GM19468 (cell line): ENCODE measurements around the gene FRYL.

Experiments used
- ATAC-seq: cut with Tn5 transposase; IDR thresholded peaks from one replicate; pipeline ENCODE4 v1.9.1; 2021; ENCODE audit warnings: mild to moderate bottlenecking, moderate library complexity, moderate number of reproducible peaks; ENCODE audit not compliant: unreplicated experiment; ENCODE audit errors: extremely low read depth

FRYL gene

DNA sequence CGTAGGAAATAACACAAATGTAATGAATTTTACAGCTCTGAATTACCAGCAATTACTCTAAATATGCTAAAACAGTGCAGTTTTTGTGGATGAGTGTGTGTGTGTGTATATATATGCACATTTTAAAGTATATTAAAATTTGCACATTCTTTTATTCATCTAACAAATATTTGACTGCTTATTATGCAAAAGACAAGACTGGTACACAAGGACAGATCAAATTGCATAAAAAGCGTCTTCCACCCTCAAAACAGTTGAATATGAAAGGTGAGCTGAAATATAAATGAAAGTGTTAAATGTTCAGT lies 276.1 kb downstream of the FRYL start:
- ATAC-seq, result no peak

DNA sequence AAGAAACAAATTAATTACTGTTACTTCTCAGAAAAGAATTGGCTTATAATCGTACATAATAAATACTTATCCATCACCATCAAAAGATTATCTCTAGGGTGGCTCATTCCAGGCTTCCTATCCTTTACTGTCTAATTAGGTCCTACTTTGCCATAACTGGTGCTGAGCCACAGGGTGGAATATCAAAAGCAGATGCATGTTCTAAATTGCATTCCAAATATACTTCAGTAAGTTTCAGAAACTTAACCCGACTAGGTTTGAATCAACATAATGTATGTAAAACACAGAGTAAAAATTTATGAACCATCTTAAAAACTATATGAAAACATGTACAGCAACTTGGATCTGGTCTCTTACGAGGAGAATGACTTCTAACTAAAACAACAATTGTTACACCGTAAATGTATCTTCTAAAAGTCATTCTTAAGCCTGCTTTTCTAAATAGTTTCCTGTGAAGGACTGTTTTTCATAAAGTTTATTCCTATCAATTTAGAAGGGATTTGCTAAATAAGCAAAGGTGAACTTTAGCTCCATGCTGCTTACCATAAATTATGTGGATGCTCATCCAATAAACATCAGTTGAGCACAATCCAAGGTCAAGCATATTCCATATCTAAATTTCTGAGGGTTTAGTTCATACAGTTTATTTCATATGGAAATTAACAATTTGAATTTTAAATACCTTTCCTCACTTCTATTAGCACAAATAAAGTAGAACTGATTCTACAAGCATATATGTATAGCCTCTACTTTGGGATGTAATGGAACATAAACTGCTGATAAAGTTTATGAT lies 276.6 kb downstream of the FRYL start:
- ATAC-seq, result no peak

DNA sequence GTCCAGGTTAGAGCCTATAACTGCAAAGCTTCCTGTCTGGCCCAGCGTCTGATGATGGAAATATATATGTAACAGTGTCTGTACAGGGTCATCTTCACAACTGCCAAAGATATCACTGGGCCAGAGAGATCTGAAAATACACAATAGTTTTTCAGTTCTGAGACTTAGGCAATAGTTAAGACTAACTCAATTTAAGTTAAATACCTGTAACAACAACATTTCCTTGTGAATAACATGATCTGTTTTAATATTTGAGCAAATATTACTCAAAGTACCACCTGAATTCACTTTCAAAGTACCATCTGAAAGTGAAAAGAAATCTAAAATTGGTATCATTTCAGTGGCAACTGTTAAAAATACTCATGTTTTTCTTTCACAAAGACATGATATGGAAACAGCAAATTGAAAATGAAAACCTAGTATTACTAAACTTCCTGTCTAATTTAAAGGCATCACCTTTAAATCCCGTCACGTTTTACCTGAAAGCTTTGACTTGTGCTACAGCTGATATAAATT lies 280.5 kb downstream of the FRYL start:
- ATAC-seq, result peak; percentile 54

DNA sequence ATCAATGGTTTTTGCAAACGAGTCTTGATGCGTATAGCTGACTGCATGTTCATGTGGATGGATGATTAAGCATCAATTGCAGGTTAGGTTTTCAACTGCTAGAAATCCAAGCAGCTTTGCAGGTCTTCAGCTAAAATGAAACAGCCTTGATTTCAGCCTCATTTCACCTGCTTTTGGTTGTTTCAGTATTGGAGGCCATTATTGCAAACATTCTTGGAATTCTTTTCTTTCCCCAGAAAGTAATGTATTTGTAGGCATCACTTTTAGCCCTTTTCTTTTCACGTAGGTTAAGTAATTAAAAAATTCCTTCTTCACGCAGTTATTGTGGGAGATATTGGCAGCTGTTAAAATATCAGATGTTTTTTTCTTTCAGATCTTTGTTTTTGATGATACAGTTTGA lies 281.2 kb downstream of the FRYL start:
- ATAC-seq, result no peak

DNA sequence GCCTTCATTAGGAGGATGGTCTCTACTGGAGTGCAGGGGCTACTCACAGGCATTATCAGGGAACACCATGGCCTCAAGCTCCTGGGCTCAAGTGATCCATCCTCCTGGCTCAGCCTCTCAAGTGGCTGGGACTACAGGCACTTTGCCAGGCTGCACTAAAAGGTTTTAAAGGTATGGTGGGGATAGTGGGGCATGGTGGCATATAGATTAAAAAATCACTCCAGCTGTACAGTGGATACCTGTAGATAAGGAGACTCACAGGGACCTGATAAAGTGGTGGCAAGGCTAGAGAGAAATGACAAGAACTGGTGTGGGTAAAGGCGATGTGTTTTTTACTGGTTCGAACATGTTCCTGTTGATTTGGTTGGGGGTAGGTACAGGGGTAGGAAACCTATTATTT lies 284.1 kb downstream of the FRYL start:
- ATAC-seq, result no peak

DNA sequence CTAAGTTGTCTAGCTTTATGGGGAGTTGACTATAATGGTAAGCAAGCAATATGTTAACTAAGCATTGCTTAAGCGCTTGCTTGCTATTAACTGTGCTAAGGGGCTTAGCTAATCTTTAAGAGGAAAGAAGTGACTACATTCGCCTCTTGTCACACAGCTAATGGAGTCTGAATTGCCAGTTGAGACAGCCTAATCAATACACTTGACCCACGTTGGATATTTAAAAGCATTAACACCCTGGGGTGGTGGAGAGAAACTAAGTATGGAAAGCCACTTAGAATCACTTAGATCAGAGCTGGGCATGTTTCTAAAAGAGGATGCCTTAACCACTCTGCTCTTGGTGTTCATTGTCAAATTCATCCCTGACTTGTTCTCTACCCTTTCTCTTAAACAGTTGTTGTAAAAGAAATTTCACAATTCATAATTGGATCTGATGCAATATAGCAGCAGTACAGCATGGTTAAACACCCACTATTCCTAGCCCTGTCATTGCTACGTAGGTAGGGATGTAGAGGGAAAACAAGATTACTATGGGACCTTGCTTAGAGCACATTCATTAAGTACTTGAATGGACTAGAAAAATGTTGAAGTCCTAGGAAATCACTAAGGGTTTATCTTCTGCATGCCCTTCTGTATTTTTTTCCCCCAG lies 286.5 kb downstream of the FRYL start:
- no peak for ATAC-seq

DNA sequence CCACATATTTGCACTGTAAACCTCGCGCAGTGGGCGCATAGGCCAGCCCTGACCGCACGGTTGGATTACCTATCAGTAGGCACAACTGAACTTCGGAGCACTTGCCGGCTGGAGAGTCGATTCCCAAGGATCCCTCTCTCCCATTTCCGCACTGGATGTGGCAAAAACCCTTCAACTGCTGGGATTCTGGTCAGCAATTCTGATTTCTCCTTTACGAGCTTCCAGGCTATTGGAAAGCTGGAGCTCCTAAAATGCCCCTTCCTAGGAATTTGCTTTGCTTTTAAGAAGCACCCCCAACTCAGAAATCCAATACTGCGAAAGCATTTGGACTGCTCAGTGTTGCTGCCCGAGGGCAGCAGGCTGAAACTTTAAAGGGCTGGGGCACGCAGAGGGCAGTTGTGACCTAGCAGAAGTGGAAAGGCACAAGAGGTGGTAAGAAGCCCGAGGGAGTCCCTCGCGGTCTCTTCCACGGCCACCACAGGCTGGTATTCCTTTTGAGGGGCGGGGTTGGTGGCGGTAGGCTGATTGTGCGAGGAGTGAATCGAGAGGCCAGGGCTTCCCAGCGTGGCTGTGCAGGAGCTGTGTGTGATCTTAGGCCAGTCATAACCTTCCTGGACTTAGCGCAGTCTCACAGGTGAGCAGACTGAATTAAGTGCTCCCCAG lies 288.4 kb downstream of the FRYL start:
- no peak for ATAC-seq

DNA sequence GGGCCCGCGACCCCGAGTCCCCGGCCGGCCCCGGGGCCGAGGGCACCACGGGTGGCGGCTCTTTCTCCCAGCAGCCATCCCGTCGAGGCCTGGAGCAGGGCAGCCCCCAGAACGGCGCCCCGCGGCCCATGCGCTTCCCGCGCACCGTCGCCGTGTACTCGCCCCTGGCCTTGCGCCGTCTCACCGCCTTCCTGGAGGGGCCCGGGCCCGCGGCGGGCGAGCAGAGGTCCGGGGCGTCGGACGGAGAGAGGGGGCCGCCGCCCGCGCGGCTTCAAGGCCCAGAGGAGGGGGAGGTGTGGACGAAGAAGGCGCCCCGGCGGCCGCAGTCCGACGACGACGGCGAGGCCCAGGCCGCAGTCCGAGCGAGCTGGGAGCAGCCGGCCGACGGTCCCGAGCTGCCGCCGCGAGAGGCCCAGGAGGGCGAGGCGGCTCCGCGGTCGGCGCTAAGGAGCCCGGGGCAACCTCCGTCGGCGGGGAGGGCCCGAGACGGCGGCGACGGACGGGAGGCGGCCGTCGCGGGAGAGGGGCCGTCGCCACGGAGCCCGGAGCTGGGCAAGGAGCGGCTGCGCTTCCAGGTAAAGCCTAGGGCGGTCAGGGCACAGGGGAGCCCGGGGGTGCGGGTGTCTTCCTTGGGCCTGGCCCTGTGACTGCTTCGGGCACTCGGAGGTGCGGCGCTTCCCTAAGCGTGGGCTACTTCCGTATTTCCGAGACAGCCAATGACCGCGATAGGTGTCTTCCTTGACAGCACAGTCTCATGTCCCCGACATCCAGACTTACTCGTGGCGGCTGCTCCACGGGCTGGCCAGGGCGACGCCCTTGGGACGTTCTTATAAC lies 289.2 kb downstream of the FRYL start:
- ATAC-seq, result no peak

DNA sequence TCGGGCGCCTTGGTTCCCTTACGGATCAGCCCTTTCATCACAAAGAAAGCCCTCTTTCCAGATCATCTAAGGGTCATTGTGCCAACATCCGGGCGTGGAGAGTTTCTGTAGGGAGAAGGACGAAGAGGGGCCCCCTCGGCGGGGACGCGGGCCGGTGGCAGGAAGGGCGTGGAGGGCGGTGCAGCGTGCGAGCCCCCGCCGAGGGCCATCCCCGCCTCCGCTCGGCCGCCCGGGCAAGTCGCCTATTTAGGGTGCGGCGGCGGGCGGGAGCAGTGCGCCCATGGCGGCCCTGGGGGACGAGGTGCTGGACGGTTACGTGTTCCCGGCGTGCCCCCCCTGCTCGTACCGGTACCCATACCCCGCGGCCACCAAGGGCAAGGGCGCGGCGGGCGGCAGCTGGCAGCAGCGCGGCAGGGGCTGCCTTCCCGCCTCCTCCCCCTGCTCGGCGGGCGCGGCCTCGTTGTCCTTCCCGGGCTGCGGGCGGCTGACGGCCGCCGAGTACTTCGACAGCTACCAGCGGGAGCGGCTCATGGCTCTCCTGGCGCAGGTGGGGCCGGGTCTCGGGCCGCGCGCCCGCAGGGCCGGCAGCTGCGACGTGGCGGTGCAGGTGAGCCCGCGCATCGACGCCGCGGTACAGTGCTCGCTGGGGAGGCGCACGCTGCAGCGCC lies 289.9 kb downstream of the FRYL start, which contains the start of gene ZAR1:
TSS of gene ZAR1 (plus strand) at position 241 of the 668 bp plus-strand sequence. CDS start at position 281, 40 bp downstream.
- ATAC-seq, result no peak

DNA sequence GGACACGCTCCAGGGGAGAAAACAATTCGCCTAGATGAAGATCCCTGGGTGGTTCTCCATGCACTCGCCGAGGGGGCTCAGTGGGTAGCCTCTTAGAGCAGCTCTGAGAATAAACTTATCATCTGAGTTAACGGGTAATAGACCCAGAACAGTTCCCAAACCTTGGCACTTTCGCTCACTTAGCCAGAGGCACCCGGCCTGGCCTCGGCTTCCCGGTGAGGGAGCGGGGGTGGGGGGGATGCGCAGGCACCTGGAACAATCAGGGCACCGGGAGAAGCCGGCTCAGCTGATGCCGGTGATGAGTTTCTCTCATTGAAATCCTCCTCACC lies 290.4 kb downstream of the FRYL start:
- no peak for ATAC-seq

DNA sequence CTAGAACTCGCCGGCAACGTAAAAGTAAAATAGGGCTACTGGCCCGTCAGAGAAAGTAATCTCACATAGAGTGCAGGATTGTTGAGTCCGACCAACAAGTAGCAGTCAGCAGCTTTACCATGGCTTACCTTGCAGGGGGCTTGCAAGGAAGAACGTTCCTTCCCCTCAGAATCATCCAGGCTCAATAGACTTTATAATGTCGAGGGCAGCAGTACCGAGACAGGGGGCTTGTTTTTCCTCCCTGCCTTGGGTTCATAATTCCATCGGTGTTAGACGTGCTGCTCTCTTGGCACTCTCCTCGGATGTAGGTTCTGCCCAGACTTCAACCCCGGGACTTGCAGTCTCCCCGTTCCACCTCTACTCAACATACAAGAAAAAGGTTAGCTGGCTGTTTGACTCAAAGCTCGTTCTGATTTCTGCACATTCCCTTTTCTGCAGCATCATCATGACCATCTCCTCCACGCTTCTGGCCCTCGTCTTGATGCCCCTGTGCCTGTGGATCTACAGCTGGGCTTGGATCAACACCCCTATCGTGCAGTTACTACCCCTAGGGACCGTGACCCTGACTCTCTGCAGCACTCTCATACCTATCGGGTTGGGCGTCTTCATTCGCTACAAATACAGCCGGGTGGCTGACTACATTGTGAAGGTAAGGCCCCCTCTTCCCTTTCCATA lies 295.4 kb downstream of the FRYL start:
- no peak for ATAC-seq

DNA sequence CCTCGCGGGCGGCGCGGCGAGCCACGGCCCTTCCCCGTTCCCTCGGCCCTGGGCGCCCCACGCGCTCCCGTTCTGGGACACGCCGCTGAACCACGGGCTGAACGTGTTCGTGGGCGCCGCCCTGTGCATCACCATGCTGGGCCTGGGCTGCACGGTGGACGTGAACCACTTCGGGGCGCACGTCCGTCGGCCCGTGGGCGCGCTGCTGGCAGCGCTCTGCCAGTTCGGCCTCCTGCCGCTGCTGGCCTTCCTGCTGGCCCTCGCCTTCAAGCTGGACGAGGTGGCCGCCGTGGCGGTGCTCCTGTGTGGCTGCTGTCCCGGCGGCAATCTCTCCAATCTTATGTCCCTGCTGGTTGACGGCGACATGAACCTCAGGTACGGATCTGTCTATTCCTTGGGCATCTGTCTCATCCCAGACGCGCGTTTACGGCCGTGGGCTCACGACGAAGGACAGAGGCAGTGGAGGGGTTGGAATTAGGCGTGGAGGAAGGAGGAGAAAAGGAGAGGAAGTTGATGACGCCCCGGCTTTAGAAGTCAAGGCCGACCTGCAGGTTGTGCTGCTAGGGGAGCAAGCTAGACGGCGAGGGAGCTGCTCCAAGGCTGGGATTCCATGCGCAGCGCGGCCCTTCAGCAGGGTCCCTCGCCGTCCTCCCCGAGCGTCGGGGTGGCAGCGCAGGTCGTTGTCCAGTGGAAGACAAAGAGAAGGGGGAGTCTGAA lies 296.1 kb downstream of the FRYL start:
- ATAC-seq, result no peak

DNA sequence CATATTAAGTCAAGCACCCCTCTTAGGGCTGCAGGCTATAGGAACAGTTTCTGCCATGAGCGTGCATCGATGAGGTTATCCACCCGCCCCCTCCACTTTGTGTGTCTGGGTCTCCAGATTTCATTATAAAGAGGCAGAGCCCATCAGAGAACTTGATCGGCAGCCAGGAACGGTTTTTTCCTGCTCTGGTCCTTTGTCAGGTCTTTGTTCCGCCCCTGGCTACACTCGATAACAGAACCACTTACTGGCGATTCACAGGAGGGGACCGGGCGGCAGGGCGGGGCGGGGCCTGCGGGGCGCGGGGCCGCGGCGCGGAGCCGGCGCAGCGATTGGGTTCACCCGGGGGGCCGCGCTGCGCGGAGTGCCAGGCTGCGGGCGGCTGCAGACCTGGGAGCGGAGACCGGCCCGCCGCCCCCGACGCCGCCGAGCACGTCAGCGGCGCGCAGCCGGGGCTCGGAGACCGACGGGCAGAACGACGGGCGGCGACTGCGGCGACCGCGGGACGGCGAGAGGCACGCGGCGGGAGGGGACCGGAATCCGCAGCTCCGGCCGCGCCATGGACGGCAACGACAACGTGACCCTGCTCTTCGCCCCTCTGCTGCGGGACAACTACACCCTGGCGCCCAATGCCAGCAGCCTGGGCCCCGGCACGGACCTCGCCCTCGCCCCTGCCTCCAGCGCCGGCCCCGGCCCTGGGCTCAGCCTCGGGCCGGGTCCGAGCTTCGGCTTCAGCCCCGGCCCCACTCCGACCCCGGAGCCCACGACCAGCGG lies 296.9 kb downstream of the FRYL start, which contains the start of gene SLC10A4:
TSS of gene SLC10A4 (plus strand) at position 338 of the 771 bp plus-strand sequence. CDS start at position 557, 219 bp downstream.
- ATAC-seq, result no peak

DNA sequence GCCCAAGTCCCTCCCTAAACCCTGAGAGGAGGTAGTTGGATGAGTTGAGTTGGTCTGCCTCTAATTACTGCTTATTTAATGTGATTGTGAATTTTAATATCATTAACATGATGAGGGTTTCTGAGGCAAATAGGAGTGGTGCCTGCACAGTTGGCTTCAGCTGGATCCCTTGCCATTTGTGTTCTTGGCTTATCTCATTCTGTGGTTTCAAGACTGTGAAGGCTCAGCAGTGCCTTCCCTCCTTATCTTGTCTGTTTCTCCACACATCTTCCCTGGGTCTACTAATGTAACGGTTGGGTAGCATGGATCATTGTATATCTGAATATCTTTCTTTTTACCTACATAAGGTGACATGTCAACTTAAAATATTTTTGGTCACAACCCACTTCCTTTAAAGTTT lies 298.5 kb downstream of the FRYL start:
- ATAC-seq, result no peak

DNA sequence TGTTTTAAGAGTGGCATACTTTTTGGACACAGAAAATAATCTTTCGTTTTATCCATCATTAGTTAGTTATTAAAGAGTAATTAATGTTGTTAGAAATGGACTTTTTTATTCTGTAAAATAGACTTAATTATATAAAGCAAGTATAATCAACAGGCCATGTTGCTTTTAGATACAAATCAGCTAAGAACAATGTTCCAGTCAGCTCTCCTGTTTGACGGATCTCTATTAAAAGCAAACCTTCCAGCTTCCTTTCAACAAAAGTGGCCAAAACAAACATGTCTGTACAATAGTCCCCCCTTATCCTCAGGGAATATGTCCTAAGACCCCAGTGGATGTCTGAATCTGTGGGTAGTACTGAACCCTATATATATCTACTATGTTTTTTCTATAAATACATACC lies 301.8 kb downstream of the FRYL start:
- no peak for ATAC-seq

DNA sequence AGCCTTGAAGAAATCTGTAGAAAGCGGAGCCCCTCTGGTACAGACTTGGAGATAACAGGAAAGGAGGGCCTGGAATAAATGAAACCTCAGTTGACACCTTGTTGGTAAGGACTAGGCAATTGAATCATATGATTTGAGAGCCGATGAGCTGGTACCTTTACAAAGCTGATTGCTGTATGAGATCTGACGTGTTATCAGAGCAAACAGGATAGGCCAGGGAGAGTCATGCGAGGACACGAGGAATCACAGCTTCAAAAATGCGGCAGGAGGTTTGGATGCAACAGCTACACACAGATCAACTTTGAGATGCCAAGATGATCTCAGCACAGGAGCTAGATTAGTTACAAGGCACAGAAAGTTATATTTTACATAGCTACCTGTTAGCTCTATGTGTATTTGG lies 304.3 kb downstream of the FRYL start:
- ATAC-seq, result no peak

DNA sequence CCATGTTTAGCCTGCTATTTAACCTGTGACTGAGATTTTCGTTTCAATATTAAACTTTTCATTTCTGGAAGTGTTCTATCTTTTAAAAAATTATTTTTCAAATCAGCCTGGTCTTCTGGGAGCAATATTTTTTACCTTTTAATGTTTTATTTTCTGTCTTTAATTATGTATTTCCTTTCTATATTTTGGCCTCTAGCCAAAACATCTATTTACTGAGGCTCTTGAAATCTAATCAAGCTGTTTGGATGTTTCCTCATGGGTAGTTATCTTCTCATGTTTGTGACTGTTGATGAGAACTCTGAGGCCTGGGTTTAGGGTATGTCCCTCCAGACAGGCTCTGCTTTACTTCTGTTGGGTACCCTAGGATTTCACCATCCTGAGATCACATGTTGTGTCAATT lies 307.3 kb downstream of the FRYL start:
- no peak for ATAC-seq

DNA sequence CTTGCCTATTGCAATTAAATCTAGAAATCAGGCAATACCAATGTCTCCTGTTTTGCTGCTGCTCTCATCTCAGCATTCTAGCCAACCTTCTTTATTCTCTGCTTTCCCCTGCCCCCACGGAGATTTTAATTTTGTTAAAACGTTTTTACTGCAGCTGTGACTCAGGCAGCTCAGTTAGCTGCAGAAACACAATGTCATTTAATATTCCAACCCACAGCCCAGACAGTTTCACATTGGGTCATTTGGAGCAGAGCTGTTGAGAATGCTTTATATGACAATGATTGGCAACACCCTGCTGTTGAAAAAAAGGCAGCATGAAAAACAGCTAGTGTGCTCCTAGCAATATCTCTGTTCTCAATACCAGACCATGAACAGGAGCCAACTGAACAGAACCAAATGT lies 309.5 kb downstream of the FRYL start:
- no peak for ATAC-seq
